ENCODE data around the gene TUBA4B. TPM values are rescaled to one million over a fixed set of nuclear protein-coding genes. Genes with fewer than 3 reads are reported as not detected.

Gene TUBA4B
- total RNA-seq, 1 donor from 2014 or later, result not detected

- DNase-seq, result peak; percentile 97
- Histone ChIP-seq H3K4me1 (peaks cover 52% of the 10 kb centered on the region), H3K27ac (peak within 1 kb of the TSS; percentile 96), H3K9me3 (no peaks in the 10 kb centered on the region), H3K36me3 (peaks cover 19% of the 10 kb centered on the region), H3K4me3 (peak within 1 kb of the TSS; percentile 98), H3K27me3 (no peaks in the 10 kb centered on the region)
- TF ChIP-seq CTCF (IDR thresholded peaks at IDR 0.05), result no peak
- intact Hi-C loops (cut with DNase I), result no loop called here
- peak; percentile 90 for ATAC-seq
Observed at GRCh38 chr2:219245148-219245898, 7.7 kb upstream of the TUBA4B start, which contains the start of the genes GLB1L and STK16. TSS of gene GLB1L (minus strand) at chr2:219245444. CDS start at chr2:219243573, 1,871 bp downstream. TSS of gene STK16 (plus strand) at chr2:219245479. CDS start at chr2:219246000, 521 bp downstream.

GRCh38 chr2:219245899-219246230 is 7.2 kb upstream of the TUBA4B start:
- H3K4me1 ChIP-seq, result peaks cover 56% of the 10 kb centered on the region
- H3K9me3 ChIP-seq, result no peaks in the 10 kb centered on the region
- DNase-seq (no peak), ATAC-seq (no peak)
- no peaks in the 10 kb centered on the region for H3K27me3 ChIP-seq
- TF ChIP-seq CTCF (IDR thresholded peaks at IDR 0.05), result no peak
- H3K36me3 ChIP-seq, result peaks cover 19% of the 10 kb centered on the region
- intact Hi-C loops (cut with DNase I), result no loop called here
- peak overlapping the region; percentile 98 for H3K4me3 ChIP-seq
- peak overlapping the region; percentile 96 for H3K27ac ChIP-seq

GRCh38 chr2:219246559-219246958 is 6.5 kb upstream of the TUBA4B start:
- TF ChIP-seq CTCF (IDR thresholded peaks at IDR 0.05), result no peak
- H3K27me3 ChIP-seq, result no peaks in the 10 kb centered on the region
- peak overlapping the region; percentile 96 for H3K27ac ChIP-seq
- ATAC-seq (no peak), DNase-seq (no peak)
- H3K4me1 ChIP-seq, result peaks cover 56% of the 10 kb centered on the region
- H3K9me3 ChIP-seq, result no peaks in the 10 kb centered on the region
- H3K4me3 ChIP-seq, result peak overlapping the region; percentile 98
- H3K36me3 ChIP-seq, result peaks cover 19% of the 10 kb centered on the region
- intact Hi-C loops (cut with DNase I), result no loop called here

- H3K4me1 ChIP-seq, result peaks cover 68% of the 10 kb centered on the region
- no peak overlapping the region for H3K4me3 ChIP-seq
- ATAC-seq, result peak; percentile 1
- peak overlapping the region; percentile 96 for H3K27ac ChIP-seq
- no peaks in the 10 kb centered on the region for H3K27me3 ChIP-seq
- no peaks in the 10 kb centered on the region for H3K9me3 ChIP-seq
- intact Hi-C loops (cut with DNase I), result no loop called here
- peaks cover 19% of the 10 kb centered on the region for H3K36me3 ChIP-seq
- TF ChIP-seq CTCF (IDR thresholded peaks at IDR 0.05), result no peak
- no peak for DNase-seq
Observed at GRCh38 chr2:219247678-219248642, 5.1 kb upstream of the TUBA4B start.

GRCh38 chr2:219248845-219249202 is 4.2 kb upstream of the TUBA4B start:
- intact Hi-C loops (cut with DNase I), result no loop called here
- peaks cover 68% of the 10 kb centered on the region for H3K4me1 ChIP-seq
- H3K9me3 ChIP-seq, result no peaks in the 10 kb centered on the region
- ATAC-seq, result no peak
- H3K36me3 ChIP-seq, result peaks cover 19% of the 10 kb centered on the region
- TF ChIP-seq CTCF (IDR thresholded peaks at IDR 0.05), result no peak
- H3K27me3 ChIP-seq, result no peaks in the 10 kb centered on the region
- H3K4me3 ChIP-seq, result peak overlapping the region; percentile 36
- no peak for DNase-seq
- H3K27ac ChIP-seq, result peak overlapping the region; percentile 91

All from upper lobe of right lung (tissue), 1 donor.